HG03457 (cell line): ENCODE measurements around the gene FAM9C.

ENCODE experiments used
- ATAC-seq: cut with Tn5 transposase; IDR thresholded peaks from one replicate; pipeline ENCODE4 v1.9.1; 2021; ENCODE audit warnings: moderate number of reproducible peaks; ENCODE audit not compliant: unreplicated experiment

Gene FAM9C

DNA sequence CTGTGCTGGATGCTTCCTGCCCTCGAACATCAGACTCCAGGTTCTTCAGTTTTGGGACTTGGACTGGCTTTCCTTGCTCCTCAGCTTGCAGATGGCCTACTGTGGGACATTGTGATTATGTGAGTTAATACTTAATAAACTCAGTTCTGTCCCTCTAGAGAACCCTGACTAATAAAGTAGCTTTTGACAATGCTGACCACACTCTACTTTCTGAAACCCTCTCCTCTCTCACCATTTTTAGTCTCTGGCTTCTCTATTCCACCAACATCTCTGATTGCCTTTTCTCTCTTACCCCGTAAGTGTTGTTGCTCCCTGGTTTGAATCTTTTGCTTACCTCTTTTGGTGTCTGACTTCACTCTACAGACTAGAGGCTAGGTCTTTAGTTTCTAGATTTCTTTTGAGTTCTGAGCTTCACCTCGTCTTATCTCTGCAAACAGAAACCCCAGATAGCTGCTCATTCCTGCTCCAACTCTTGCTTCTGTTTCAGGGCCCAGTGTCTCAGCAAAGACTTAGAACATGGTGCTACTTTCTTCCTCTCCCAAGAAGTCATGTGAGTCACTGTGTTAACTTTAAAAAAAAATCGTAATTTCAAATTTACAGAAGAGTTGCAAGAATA, 58.1 kb downstream of the FAM9C start:
- ATAC-seq: no peak
